DOHH2 (cell line): ENCODE data around the gene FAM241B.

ENCODE experiments used
- EZH2phosphoT487 ChIP-seq: fragments of 200-600 bp; sonication (generic); IDR thresholded peaks from 2 replicates; pipeline ENCODE4 v1.6.1; 2017; ENCODE audit warnings: borderline replicate concordance, mild to moderate bottlenecking, antibody characterized with exemption, low read length, moderate library complexity, mixed read lengths
- TF ChIP-seq, protein P1 (sequence below): fragments of 200-600 bp; sonication (generic); IDR thresholded peaks from one replicate; pipeline ENCODE4 v1.5.1; 2014; ENCODE audit warnings: antibody characterized with exemption, mild to moderate bottlenecking, low read depth, low read length; ENCODE audit not compliant: poor library complexity, severe bottlenecking

DNA sequence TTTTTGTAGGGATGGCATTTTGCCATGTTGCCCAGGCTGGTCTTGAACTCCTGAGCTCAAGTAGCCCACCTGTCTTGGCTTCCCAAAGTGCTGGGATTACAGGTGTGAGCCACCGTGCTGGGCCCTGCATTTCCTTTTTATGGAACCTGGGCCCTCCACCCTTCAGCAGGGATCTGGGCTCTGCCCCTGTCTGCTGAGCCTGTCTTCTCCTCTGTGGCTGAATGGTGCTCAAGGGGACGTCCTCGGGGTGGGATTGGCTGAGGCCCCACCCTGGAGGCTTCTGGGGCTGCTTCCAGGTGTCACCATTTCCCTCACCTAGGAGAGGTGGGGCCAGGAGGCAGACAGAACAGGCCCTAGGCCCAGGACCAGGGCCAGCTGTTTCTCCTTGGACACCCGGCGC lies 18.4 kb downstream of the FAM241B start:
- TF ChIP-seq, protein P1, sequence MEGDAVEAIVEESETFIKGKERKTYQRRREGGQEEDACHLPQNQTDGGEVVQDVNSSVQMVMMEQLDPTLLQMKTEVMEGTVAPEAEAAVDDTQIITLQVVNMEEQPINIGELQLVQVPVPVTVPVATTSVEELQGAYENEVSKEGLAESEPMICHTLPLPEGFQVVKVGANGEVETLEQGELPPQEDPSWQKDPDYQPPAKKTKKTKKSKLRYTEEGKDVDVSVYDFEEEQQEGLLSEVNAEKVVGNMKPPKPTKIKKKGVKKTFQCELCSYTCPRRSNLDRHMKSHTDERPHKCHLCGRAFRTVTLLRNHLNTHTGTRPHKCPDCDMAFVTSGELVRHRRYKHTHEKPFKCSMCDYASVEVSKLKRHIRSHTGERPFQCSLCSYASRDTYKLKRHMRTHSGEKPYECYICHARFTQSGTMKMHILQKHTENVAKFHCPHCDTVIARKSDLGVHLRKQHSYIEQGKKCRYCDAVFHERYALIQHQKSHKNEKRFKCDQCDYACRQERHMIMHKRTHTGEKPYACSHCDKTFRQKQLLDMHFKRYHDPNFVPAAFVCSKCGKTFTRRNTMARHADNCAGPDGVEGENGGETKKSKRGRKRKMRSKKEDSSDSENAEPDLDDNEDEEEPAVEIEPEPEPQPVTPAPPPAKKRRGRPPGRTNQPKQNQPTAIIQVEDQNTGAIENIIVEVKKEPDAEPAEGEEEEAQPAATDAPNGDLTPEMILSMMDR = no peak
- no peak for TF ChIP-seq EZH2phosphoT487
